Stomach (tissue), 4 donors: Measurements from ENCODE around the gene UCKL1.
A peak's percentile ranks its signal among the peaks of the same experiment; 100 is the strongest.

Experiments
- CTCF ChIP-seq, 7 experiments: fragments of 450-650 bp in 4 of 7; fragments of 200-600 bp in 3 of 7; sonication (generic) in 3 of 7; IDR thresholded peaks; one replicate each; pipeline ENCODE4 v1.5.1; 2016 to 2019; ENCODE audit warnings: antibody characterized with exemption in 7 of 7, control low read depth in 2 of 7, mild to moderate bottlenecking in 1 of 7
- POLR2A ChIP-seq, 4 donors: fragments of 450-650 bp; IDR thresholded peaks; one replicate each; pipeline ENCODE4 v1.6.1; 2016; ENCODE audit warnings: antibody characterized with exemption in 4 of 4, control low read depth in 2 of 4, mild to moderate bottlenecking in 1 of 4, moderate library complexity in 1 of 4
- POLR2AphosphoS5 ChIP-seq, 3 donors: sonication (generic); formaldehyde crosslinking; IDR thresholded peaks; one replicate each; pipeline ENCODE4 v1.6.1; 2016; ENCODE audit warnings: antibody characterized with exemption in 3 of 3

GRCh38 chr20:63969838-63970713 is 13.9 kb upstream of the UCKL1 start, which contains the start of gene ZNF512B:
- TF ChIP-seq CTCF (IDR thresholded peaks at IDR 0.05) = no peak
- no peak for TF ChIP-seq POLR2A (IDR thresholded peaks at IDR 0.05)
- peak in 1 of 3 donors; percentile 34 for TF ChIP-seq POLR2AphosphoS5 (IDR thresholded peaks at IDR 0.05)
